Prostate gland (tissue), 2 donors: Measurements from ENCODE around the gene EIF1.

ENCODE experiments used
- CTCF ChIP-seq, 4 experiments: fragments of 200-600 bp in 2 of 4; fragments of 450-650 bp in 2 of 4; sonication (generic) in 2 of 4; IDR thresholded peaks; 1 replicate in 3 of 4; 2 replicates in 1 of 4; pipeline ENCODE4 v1.5.1; 2016 to 2019; ENCODE audit warnings: antibody characterized with exemption in 4 of 4, mild to moderate bottlenecking in 2 of 4, moderate library complexity in 2 of 4
- POLR2A ChIP-seq: fragments of 450-650 bp; IDR thresholded peaks from one replicate; pipeline ENCODE4 v1.6.1; 2016; ENCODE audit warnings: antibody characterized with exemption, mild to moderate bottlenecking
- POLR2AphosphoS5 ChIP-seq: sonication (generic); formaldehyde crosslinking; IDR thresholded peaks from one replicate; pipeline ENCODE4 v1.6.1; 2017; ENCODE audit warnings: antibody characterized with exemption

- no peak for TF ChIP-seq POLR2A
- TF ChIP-seq CTCF (IDR thresholded peaks at IDR 0.05): no peak
- no peak for TF ChIP-seq POLR2AphosphoS5
Measured at GRCh38 chr17:41692722-41693521, 4.2 kb downstream of the EIF1 start.
